Caco-2 (cell line): ENCODE measurements around the gene TBX5. TPM values are rescaled to one million over a fixed set of nuclear protein-coding genes. Genes with fewer than 3 reads are reported as not detected.

Experiments
- BruUV-seq: library from RNA; stranded (reverse); fragments of 400-500 nt; replicated peaks from 2 replicates; lab custom pipeline; 2021; lab: Mats Ljungman, UMichigan
- CTCF ChIA-PET: fragments of 300-600 bp; sonication (Branson Sonifier 250); formaldehyde crosslinking; loops from one replicate; lab custom pipeline; 2022; ENCODE audit warnings: antibody characterized with exemption; lab: Charles Lee
- POLR2A ChIA-PET: fragments of 300-600 bp; sonication (Branson Sonifier 250); formaldehyde crosslinking; loops from one replicate; lab custom pipeline; 2022; ENCODE audit warnings: antibody characterized with exemption; lab: Charles Lee
- DNase-seq, 2 experiments: peaks; one replicate each; pipeline versions ENCODE4 v3.0.0 to v3.0.0-alpha.2; 2020 to 2022
- H3K27me3 ChIP-seq: replicated peaks from 2 replicates; pipeline ENCODE4 v1.6.0; 2011; ENCODE audit warnings: low read length; ENCODE audit not compliant: control insufficient read depth, insufficient read depth
- H3K36me3 ChIP-seq: 2 replicates; pipeline ENCODE4 v1.5.1; 2011; ENCODE audit warnings: low read length; ENCODE audit not compliant: control insufficient read depth, insufficient read depth
- H3K4me1 ChIP-seq: fragments of 250-450 bp; sonication (Bioruptor Pico); 2 replicates; pipeline ENCODE4 v1.5.1; 2020; ENCODE audit warnings: mild to moderate bottlenecking
- H3K4me3 ChIP-seq: 2 replicates; pipeline ENCODE4 v1.5.1; 2011; ENCODE audit warnings: low read depth, mild to moderate bottlenecking, control low read depth, low read length
- H3K9me3 ChIP-seq: fragments of 250-450 bp; sonication (Bioruptor Pico); 2 replicates; pipeline ENCODE4 v1.5.1; 2020; ENCODE audit warnings: mild to moderate bottlenecking, moderate library complexity
- H3K27ac Mint-ChIP-seq: one replicate; pipeline ENCODE4 v1.8.0; 2022; ENCODE audit warnings: mixed read lengths; ENCODE audit not compliant: unreplicated experiment
- H3K27me3 Mint-ChIP-seq: one replicate; pipeline ENCODE4 v1.8.0; 2022; ENCODE audit warnings: mixed read lengths; ENCODE audit not compliant: insufficient read depth, unreplicated experiment
- H3K36me3 Mint-ChIP-seq: one replicate; pipeline ENCODE4 v1.8.0; 2022; ENCODE audit warnings: mild to moderate bottlenecking, mixed read lengths; ENCODE audit not compliant: insufficient read depth, unreplicated experiment
- H3K4me1 Mint-ChIP-seq: one replicate; pipeline ENCODE4 v1.8.0; 2022; ENCODE audit warnings: low read depth, mixed read lengths; ENCODE audit not compliant: unreplicated experiment
- H3K4me3 Mint-ChIP-seq: one replicate; pipeline ENCODE4 v1.8.0; 2022; ENCODE audit warnings: mild to moderate bottlenecking, moderate library complexity, mixed read lengths; ENCODE audit not compliant: unreplicated experiment
- H3K9me3 Mint-ChIP-seq: one replicate; pipeline ENCODE4 v1.8.0; 2022; ENCODE audit warnings: mixed read lengths; ENCODE audit not compliant: unreplicated experiment
- intact Hi-C: fragments of 100-400 bp; cut with micrococcal nuclease; formaldehyde crosslinking; loops from one replicate; pipeline ENCODE4 v1.10.0; 2022; ENCODE audit not compliant: unreplicated experiment
- total RNA-seq: library from RNA; stranded (reverse); gene quantifications from 2 replicates; pipeline ENCODE4 v1.2.3, GENCODE V29; 2022
- TF ChIP-seq, protein P1 (sequence below), 2 experiments: fragments of 200-600 bp in 1 of 2; IDR thresholded peaks; 1 replicate in 1 of 2; 2 replicates in 1 of 2; pipeline versions ENCODE4 v1.5.1 to v1.8.0; 2011 to 2022; ENCODE audit warnings: antibody characterized with exemption in 1 of 2, control low read depth in 1 of 2, inconsistent platforms in 1 of 2, low read depth in 1 of 2, low read length in 1 of 2, mild to moderate bottlenecking in 1 of 2, moderate library complexity in 1 of 2; ENCODE audit not compliant: insufficient read depth in 1 of 2, severe bottlenecking in 1 of 2, unreplicated experiment in 1 of 2

TBX5 gene
- total RNA-seq, 1 experiment from 2014 or later, result not detected

- intact Hi-C loops, result no loop called here
- CTCF ChIA-PET, result no interaction called here
- H3K27me3 ChIP-seq, result no peaks in the 10 kb centered on the region
- TF ChIP-seq, protein P1, sequence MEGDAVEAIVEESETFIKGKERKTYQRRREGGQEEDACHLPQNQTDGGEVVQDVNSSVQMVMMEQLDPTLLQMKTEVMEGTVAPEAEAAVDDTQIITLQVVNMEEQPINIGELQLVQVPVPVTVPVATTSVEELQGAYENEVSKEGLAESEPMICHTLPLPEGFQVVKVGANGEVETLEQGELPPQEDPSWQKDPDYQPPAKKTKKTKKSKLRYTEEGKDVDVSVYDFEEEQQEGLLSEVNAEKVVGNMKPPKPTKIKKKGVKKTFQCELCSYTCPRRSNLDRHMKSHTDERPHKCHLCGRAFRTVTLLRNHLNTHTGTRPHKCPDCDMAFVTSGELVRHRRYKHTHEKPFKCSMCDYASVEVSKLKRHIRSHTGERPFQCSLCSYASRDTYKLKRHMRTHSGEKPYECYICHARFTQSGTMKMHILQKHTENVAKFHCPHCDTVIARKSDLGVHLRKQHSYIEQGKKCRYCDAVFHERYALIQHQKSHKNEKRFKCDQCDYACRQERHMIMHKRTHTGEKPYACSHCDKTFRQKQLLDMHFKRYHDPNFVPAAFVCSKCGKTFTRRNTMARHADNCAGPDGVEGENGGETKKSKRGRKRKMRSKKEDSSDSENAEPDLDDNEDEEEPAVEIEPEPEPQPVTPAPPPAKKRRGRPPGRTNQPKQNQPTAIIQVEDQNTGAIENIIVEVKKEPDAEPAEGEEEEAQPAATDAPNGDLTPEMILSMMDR (IDR thresholded peaks at IDR 0.05; ENCODE audit: insufficient read depth in 1 of 2, low read depth in 1 of 2, low read length in 1 of 2, severe bottlenecking in 1 of 2, unreplicated experiment in 1 of 2), result no peak
- no TSS peak for BruUV-seq
- no peaks in the 10 kb centered on the region for H3K4me1 ChIP-seq
- H3K4me3 Mint-ChIP-seq, result no peak overlapping the region
- POLR2A ChIA-PET, result no interaction called here
- no peaks in the 10 kb centered on the region for H3K9me3 Mint-ChIP-seq
- H3K4me1 Mint-ChIP-seq, result no peaks in the 10 kb centered on the region
- H3K27me3 Mint-ChIP-seq, result peaks cover 16% of the 10 kb centered on the region
- H3K9me3 ChIP-seq, result no peaks in the 10 kb centered on the region
- H3K36me3 Mint-ChIP-seq, result no peaks in the 10 kb centered on the region
- no peak overlapping the region for H3K27ac Mint-ChIP-seq
- no peak overlapping the region for H3K4me3 ChIP-seq
- DNase-seq, result no peak
- no peaks in the 10 kb centered on the region for H3K36me3 ChIP-seq
These were observed 44.1 kb upstream of the TBX5 start for GRCh38 chr12:114450019-114450418.

GRCh38 chr12:114448618-114448933 is 42.6 kb upstream of the TBX5 start:
- peaks cover 16% of the 10 kb centered on the region for H3K27me3 Mint-ChIP-seq
- no peaks in the 10 kb centered on the region for H3K36me3 Mint-ChIP-seq
- BruUV-seq, result no TSS peak
- no peak overlapping the region for H3K4me3 Mint-ChIP-seq
- H3K4me1 Mint-ChIP-seq, result no peaks in the 10 kb centered on the region
- TF ChIP-seq, protein P1 (IDR thresholded peaks at IDR 0.05; ENCODE audit: insufficient read depth in 1 of 2, low read depth in 1 of 2, low read length in 1 of 2, severe bottlenecking in 1 of 2, unreplicated experiment in 1 of 2), result no peak
- no peak overlapping the region for H3K27ac Mint-ChIP-seq
- Histone ChIP-seq H3K9me3 (no peaks in the 10 kb centered on the region), H3K36me3 (no peaks in the 10 kb centered on the region), H3K4me3 (no peak overlapping the region), H3K4me1 (no peaks in the 10 kb centered on the region), H3K27me3 (no peaks in the 10 kb centered on the region)
- no peak for DNase-seq
- POLR2A ChIA-PET, result no interaction called here
- CTCF ChIA-PET, result no interaction called here
- intact Hi-C loops, result no loop called here
- H3K9me3 Mint-ChIP-seq, result no peaks in the 10 kb centered on the region

- intact Hi-C loops, result no loop called here
- TF ChIP-seq, protein P1 (IDR thresholded peaks at IDR 0.05; ENCODE audit: insufficient read depth in 1 of 2, low read depth in 1 of 2, low read length in 1 of 2, severe bottlenecking in 1 of 2, unreplicated experiment in 1 of 2), result no peak
- DNase-seq, result no peak
- Mint-ChIP-seq H3K4me3 (no peak overlapping the region), H3K4me1 (no peaks in the 10 kb centered on the region), H3K36me3 (no peaks in the 10 kb centered on the region), H3K9me3 (no peaks in the 10 kb centered on the region), H3K27me3 (peaks cover 16% of the 10 kb centered on the region), H3K27ac (no peak overlapping the region)
- BruUV-seq, result no TSS peak
- Histone ChIP-seq H3K36me3 (no peaks in the 10 kb centered on the region), H3K27me3 (no peaks in the 10 kb centered on the region), H3K4me3 (no peak overlapping the region), H3K4me1 (no peaks in the 10 kb centered on the region), H3K9me3 (no peaks in the 10 kb centered on the region)
- CTCF ChIA-PET, result no interaction called here
- POLR2A ChIA-PET, result no interaction called here
These were observed 42.1 kb upstream of the TBX5 start for GRCh38 chr12:114447799-114448617.
